WTC11 (cell line): ENCODE results near the gene ACTN1.

ENCODE experiments used
- ETV6 ChIP-seq: sonication (generic); formaldehyde crosslinking; IDR thresholded peaks from 2 replicates; pipeline ENCODE4 v1.8.1; 2022; ENCODE audit warnings: mild to moderate bottlenecking, missing genetic modification reagents
- GABPB1 ChIP-seq: sonication (generic); formaldehyde crosslinking; IDR thresholded peaks from 2 replicates; pipeline ENCODE4 v1.8.1; 2023; ENCODE audit warnings: mild to moderate bottlenecking, missing genetic modification reagents
- RELA ChIP-seq: sonication (generic); formaldehyde crosslinking; IDR thresholded peaks from 2 replicates; pipeline ENCODE4 v1.8.1; 2022; ENCODE audit warnings: missing genetic modification reagents, mild to moderate bottlenecking, borderline replicate concordance
- SP1 ChIP-seq: sonication (generic); formaldehyde crosslinking; conservative IDR thresholded peaks from 2 replicates; pipeline ENCODE4 v1.8.1; 2022; ENCODE audit warnings: missing genetic modification reagents
- TF ChIP-seq, protein P1 (sequence below): fragments of 200-600 bp; IDR thresholded peaks from 2 replicates; pipeline ENCODE4 v1.8.0; 2022; ENCODE audit warnings: antibody characterized with exemption
- TF ChIP-seq, protein P2 (sequence below): sonication (generic); formaldehyde crosslinking; IDR thresholded peaks from 2 replicates; pipeline ENCODE4 v1.8.1; 2023; ENCODE audit warnings: mild to moderate bottlenecking, missing genetic modification reagents
- TF ChIP-seq, protein P3 (sequence below): sonication (generic); formaldehyde crosslinking; IDR thresholded peaks from 2 replicates; pipeline ENCODE4 v1.8.1; 2022; ENCODE audit warnings: low read depth, mild to moderate bottlenecking, moderate library complexity, missing genetic modification reagents, borderline replicate concordance
- TF ChIP-seq, protein P4 (sequence below): sonication (generic); formaldehyde crosslinking; IDR thresholded peaks from 2 replicates; pipeline ENCODE4 v1.8.0; 2023; ENCODE audit warnings: mild to moderate bottlenecking, missing genetic modification reagents
- TF ChIP-seq, protein P5 (sequence below): sonication (generic); formaldehyde crosslinking; IDR thresholded peaks from 2 replicates; pipeline ENCODE4 v1.8.1; 2023; ENCODE audit warnings: mild to moderate bottlenecking, moderate library complexity, missing genetic modification reagents

DNA sequence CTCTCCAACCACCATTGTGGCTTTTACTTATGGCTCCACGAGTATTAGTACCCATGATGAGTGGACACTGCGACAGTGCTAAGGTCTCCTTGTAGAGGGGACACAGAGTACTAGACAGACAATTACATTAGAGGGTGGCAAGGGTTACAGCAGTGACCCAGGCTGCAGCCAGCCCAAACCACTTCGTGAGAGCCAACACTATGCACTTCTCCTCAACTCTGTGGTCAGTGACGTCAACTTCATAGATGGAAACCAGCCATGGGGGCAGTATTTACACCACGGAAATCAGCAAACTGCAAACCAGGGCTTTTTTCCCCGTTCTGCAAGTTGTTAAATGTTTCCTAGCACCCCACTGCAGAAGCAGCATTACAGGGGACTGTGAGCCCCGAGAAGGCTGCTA, 124.7 kb downstream of the ACTN1 start:
- TF ChIP-seq, protein P1, sequence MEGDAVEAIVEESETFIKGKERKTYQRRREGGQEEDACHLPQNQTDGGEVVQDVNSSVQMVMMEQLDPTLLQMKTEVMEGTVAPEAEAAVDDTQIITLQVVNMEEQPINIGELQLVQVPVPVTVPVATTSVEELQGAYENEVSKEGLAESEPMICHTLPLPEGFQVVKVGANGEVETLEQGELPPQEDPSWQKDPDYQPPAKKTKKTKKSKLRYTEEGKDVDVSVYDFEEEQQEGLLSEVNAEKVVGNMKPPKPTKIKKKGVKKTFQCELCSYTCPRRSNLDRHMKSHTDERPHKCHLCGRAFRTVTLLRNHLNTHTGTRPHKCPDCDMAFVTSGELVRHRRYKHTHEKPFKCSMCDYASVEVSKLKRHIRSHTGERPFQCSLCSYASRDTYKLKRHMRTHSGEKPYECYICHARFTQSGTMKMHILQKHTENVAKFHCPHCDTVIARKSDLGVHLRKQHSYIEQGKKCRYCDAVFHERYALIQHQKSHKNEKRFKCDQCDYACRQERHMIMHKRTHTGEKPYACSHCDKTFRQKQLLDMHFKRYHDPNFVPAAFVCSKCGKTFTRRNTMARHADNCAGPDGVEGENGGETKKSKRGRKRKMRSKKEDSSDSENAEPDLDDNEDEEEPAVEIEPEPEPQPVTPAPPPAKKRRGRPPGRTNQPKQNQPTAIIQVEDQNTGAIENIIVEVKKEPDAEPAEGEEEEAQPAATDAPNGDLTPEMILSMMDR = no peak
- TF ChIP-seq SP1 = no peak
- TF ChIP-seq, protein P2, sequence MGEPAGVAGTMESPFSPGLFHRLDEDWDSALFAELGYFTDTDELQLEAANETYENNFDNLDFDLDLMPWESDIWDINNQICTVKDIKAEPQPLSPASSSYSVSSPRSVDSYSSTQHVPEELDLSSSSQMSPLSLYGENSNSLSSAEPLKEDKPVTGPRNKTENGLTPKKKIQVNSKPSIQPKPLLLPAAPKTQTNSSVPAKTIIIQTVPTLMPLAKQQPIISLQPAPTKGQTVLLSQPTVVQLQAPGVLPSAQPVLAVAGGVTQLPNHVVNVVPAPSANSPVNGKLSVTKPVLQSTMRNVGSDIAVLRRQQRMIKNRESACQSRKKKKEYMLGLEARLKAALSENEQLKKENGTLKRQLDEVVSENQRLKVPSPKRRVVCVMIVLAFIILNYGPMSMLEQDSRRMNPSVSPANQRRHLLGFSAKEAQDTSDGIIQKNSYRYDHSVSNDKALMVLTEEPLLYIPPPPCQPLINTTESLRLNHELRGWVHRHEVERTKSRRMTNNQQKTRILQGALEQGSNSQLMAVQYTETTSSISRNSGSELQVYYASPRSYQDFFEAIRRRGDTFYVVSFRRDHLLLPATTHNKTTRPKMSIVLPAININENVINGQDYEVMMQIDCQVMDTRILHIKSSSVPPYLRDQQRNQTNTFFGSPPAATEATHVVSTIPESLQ (CRISPR knock-in tag) = no peak
- no peak for TF ChIP-seq GABPB1
- TF ChIP-seq, protein P3, sequence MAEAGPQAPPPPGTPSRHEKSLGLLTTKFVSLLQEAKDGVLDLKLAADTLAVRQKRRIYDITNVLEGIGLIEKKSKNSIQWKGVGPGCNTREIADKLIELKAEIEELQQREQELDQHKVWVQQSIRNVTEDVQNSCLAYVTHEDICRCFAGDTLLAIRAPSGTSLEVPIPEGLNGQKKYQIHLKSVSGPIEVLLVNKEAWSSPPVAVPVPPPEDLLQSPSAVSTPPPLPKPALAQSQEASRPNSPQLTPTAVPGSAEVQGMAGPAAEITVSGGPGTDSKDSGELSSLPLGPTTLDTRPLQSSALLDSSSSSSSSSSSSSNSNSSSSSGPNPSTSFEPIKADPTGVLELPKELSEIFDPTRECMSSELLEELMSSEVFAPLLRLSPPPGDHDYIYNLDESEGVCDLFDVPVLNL (CRISPR knock-in tag) = no peak
- TF ChIP-seq, protein P4, sequence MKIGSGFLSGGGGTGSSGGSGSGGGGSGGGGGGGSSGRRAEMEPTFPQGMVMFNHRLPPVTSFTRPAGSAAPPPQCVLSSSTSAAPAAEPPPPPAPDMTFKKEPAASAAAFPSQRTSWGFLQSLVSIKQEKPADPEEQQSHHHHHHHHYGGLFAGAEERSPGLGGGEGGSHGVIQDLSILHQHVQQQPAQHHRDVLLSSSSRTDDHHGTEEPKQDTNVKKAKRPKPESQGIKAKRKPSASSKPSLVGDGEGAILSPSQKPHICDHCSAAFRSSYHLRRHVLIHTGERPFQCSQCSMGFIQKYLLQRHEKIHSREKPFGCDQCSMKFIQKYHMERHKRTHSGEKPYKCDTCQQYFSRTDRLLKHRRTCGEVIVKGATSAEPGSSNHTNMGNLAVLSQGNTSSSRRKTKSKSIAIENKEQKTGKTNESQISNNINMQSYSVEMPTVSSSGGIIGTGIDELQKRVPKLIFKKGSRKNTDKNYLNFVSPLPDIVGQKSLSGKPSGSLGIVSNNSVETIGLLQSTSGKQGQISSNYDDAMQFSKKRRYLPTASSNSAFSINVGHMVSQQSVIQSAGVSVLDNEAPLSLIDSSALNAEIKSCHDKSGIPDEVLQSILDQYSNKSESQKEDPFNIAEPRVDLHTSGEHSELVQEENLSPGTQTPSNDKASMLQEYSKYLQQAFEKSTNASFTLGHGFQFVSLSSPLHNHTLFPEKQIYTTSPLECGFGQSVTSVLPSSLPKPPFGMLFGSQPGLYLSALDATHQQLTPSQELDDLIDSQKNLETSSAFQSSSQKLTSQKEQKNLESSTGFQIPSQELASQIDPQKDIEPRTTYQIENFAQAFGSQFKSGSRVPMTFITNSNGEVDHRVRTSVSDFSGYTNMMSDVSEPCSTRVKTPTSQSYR (CRISPR knock-in tag) = no peak
- no peak for TF ChIP-seq RELA (CRISPR knock-in tag)
- TF ChIP-seq ETV6 (CRISPR knock-in tag) = no peak
- TF ChIP-seq, protein P5, sequence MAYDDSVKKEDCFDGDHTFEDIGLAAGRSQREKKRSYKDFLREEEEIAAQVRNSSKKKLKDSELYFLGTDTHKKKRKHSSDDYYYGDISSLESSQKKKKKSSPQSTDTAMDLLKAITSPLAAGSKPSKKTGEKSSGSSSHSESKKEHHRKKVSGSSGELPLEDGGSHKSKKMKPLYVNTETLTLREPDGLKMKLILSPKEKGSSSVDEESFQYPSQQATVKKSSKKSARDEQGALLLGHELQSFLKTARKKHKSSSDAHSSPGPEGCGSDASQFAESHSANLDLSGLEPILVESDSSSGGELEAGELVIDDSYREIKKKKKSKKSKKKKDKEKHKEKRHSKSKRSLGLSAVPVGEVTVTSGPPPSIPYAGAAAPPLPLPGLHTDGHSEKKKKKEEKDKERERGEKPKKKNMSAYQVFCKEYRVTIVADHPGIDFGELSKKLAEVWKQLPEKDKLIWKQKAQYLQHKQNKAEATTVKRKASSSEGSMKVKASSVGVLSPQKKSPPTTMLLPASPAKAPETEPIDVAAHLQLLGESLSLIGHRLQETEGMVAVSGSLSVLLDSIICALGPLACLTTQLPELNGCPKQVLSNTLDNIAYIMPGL (CRISPR knock-in tag) = no peak
